ENCODE results near the gene CDKN1B.

DNA sequence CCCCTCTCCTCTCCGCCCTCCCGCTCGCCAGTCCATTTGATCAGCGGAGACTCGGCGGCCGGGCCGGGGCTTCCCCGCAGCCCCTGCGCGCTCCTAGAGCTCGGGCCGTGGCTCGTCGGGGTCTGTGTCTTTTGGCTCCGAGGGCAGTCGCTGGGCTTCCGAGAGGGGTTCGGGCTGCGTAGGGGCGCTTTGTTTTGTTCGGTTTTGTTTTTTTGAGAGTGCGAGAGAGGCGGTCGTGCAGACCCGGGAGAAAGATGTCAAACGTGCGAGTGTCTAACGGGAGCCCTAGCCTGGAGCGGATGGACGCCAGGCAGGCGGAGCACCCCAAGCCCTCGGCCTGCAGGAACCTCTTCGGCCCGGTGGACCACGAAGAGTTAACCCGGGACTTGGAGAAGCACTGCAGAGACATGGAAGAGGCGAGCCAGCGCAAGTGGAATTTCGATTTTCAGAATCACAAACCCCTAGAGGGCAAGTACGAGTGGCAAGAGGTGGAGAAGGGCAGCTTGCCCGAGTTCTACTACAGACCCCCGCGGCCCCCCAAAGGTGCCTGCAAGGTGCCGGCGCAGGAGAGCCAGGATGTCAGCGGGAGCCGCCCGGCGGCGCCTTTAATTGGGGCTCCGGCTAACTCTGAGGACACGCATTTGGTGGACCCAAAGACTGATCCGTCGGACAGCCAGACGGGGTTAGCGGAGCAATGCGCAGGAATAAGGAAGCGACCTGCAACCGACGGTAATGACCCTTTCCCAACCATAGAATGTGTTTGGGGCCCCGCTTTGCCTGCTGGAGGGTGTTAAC lies 615 bp downstream of the CDKN1B start:
- TF ChIP-seq CTCF (tag by site-specific recombination; IDR thresholded peaks at IDR 0.05) (no peak), ZFP41 (tag by site-specific recombination; IDR thresholded peaks at IDR 0.05; ENCODE audit: borderline replicate concordance) (no peak), OSR2 (tag by site-specific recombination; IDR thresholded peaks at IDR 0.05) (no peak), TCF7L2 (IDR thresholded peaks at IDR 0.05; ENCODE audit: borderline replicate concordance, low read depth, low read length) (no peak), ZNF621 (tag by site-specific recombination; IDR thresholded peaks at IDR 0.05) (no peak), ZNF211 (tag by site-specific recombination; IDR thresholded peaks at IDR 0.05; ENCODE audit: low read depth) (no peak)
- TF ChIP-seq, protein P1, sequence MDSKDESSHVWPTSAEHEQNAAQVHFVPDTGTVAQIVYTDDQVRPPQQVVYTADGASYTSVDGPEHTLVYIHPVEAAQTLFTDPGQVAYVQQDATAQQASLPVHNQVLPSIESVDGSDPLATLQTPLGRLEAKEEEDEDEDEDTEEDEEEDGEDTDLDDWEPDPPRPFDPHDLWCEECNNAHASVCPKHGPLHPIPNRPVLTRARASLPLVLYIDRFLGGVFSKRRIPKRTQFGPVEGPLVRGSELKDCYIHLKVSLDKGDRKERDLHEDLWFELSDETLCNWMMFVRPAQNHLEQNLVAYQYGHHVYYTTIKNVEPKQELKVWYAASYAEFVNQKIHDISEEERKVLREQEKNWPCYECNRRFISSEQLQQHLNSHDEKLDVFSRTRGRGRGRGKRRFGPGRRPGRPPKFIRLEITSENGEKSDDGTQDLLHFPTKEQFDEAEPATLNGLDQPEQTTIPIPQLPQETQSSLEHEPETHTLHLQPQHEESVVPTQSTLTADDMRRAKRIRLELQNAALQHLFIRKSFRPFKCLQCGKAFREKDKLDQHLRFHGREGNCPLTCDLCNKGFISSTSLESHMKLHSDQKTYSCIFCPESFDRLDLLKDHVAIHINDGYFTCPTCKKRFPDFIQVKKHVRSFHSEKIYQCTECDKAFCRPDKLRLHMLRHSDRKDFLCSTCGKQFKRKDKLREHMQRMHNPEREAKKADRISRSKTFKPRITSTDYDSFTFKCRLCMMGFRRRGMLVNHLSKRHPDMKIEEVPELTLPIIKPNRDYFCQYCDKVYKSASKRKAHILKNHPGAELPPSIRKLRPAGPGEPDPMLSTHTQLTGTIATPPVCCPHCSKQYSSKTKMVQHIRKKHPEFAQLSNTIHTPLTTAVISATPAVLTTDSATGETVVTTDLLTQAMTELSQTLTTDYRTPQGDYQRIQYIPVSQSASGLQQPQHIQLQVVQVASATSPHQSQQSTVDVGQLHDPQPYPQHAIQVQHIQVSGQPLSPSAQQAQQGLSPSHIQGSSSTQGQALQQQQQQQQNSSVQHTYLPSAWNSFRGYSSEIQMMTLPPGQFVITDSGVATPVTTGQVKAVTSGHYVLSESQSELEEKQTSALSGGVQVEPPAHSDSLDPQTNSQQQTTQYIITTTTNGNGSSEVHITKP (tag by site-specific recombination; IDR thresholded peaks at IDR 0.05), result no peak

Measured in HEK293 (cell line).